ENCODE results near the gene RSPH9. TPM values are rescaled to one million over a fixed set of nuclear protein-coding genes. Genes with fewer than 3 reads are reported as not detected.

The RSPH9 gene
- total and polyA plus RNA-seq, 4 donors: under 0.01 to 0.19 (median 0.12) TPM

DNA sequence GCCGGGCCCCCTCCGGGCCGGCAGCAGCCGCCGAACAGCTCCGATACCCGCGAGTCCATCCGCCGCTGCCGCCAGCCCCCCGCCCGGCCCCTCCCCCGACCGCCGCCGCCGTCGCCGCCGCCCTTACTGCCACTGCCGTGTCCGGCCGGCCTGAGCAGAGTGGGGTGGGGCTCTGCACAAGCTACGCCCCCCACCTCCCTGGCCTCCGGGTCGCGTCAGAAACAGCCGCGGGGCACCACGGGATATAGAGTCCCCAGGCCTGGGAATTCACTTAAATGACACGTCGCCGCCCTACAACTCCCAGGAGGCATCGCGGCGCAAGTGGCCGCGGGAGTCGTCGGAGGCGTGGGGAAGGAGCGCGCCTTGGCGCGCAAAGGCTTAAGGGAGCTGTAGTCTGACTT lies 15.7 kb upstream of the RSPH9 start, which contains the start of gene GTPBP2 (continued):
- peak; percentile 85 for TF ChIP-seq ZBTB33 (IDR thresholded peaks at IDR 0.05)
- TF ChIP-seq, protein P1, sequence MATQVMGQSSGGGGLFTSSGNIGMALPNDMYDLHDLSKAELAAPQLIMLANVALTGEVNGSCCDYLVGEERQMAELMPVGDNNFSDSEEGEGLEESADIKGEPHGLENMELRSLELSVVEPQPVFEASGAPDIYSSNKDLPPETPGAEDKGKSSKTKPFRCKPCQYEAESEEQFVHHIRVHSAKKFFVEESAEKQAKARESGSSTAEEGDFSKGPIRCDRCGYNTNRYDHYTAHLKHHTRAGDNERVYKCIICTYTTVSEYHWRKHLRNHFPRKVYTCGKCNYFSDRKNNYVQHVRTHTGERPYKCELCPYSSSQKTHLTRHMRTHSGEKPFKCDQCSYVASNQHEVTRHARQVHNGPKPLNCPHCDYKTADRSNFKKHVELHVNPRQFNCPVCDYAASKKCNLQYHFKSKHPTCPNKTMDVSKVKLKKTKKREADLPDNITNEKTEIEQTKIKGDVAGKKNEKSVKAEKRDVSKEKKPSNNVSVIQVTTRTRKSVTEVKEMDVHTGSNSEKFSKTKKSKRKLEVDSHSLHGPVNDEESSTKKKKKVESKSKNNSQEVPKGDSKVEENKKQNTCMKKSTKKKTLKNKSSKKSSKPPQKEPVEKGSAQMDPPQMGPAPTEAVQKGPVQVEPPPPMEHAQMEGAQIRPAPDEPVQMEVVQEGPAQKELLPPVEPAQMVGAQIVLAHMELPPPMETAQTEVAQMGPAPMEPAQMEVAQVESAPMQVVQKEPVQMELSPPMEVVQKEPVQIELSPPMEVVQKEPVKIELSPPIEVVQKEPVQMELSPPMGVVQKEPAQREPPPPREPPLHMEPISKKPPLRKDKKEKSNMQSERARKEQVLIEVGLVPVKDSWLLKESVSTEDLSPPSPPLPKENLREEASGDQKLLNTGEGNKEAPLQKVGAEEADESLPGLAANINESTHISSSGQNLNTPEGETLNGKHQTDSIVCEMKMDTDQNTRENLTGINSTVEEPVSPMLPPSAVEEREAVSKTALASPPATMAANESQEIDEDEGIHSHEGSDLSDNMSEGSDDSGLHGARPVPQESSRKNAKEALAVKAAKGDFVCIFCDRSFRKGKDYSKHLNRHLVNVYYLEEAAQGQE (IDR thresholded peaks at IDR 0.05): peak; percentile 8

DNA sequence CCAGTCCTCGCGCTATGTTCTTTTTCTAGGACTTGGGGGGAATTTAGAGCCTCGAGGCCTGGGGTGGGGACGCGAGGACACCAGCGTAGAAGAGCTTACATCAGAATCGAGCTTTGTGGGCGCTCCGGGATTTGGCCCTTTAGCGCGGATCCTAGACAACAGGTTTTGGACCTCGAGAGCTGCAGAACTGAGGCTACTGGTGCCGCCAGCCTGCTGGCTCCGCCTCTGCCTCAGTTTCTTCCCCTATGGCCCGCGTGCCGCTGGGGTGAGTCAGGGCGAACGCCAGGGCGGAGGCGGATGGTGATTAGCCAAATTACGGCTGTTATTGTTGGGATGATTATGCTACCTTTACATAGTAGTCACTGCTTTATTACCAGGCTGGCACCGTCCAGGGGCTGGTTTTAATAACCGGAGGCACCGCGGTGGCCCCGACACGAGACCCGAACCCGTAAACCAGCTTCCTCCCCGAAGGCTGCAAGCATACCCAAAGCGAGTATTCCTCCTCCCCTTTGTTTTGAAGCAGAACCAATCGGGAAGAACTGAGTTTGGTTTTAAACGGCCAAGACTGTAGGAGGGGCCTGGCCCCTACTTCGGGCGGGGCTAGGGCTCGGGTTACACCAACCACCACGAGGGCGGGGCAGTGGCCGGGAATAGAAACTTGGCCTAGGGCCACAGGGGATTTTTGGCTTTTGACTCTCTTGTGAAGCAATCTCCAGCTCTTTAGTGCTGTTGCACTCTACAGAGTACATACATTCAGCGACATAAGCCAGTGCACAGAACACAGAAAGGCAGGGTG lies 15.1 kb upstream of the RSPH9 start:
- H3K4me3 ChIP-seq (ENCODE audit: low read depth in 1 of 3, low read length in 3 of 3): peak overlapping the region; percentile 78 to 91 (median 89)
- peaks cover 0 to 8% (median 5%) of the 10 kb centered on the region in 4 donors for H3K36me3 ChIP-seq (ENCODE audit: control insufficient read depth in 4 of 4, insufficient read depth in 3 of 4, low read depth in 1 of 4, low read length in 3 of 4)
- TF ChIP-seq, protein P2, sequence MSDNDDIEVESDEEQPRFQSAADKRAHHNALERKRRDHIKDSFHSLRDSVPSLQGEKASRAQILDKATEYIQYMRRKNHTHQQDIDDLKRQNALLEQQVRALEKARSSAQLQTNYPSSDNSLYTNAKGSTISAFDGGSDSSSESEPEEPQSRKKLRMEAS (IDR thresholded peaks at IDR 0.05): peak; percentile 71
- TF ChIP-seq RAD21 (IDR thresholded peaks at IDR 0.05) (peak; percentile 4 to 21), SP1 (IDR thresholded peaks at IDR 0.05) (peak; percentile 93), HNF4A (conservative IDR thresholded peaks at IDR 0.05) (peak; percentile 25 to 40), TAF1 (conservative IDR thresholded peaks at IDR 0.05) (peak; percentile 61), FOXA1 (IDR thresholded peaks at IDR 0.05) (peak; percentile 52), ATF3 (IDR thresholded peaks at IDR 0.05) (no peak), CTCF (IDR thresholded peaks at IDR 0.05; ENCODE audit: low read depth, low read length, missing input control) (no peak), EGR1 (IDR thresholded peaks at IDR 0.05; ENCODE audit: low read depth in 2 of 2) (peak in 1 of 2 donors; percentile 45), HNF4G (IDR thresholded peaks at IDR 0.05) (no peak), FOXA2 (IDR thresholded peaks at IDR 0.05) (peak; percentile 14), ZBTB33 (IDR thresholded peaks at IDR 0.05) (peak; percentile 10), YY1 (IDR thresholded peaks at IDR 0.05) (peak; percentile 71), RXRA (IDR thresholded peaks at IDR 0.05) (peak; percentile 43 to 54), JUND (IDR thresholded peaks at IDR 0.05) (peak in 1 of 2 donors; percentile 27), NR2F2 (IDR thresholded peaks at IDR 0.05) (peak; percentile 15), GABPA (IDR thresholded peaks at IDR 0.05 in 1 of 2, conservative IDR thresholded peaks at IDR 0.05 in 1 of 2) (peak in 1 of 2 donors; percentile 31)
- TF ChIP-seq, protein P1 (IDR thresholded peaks at IDR 0.05): peak; percentile 91
- peaks cover 0 to 23% (median 14%) of the 10 kb centered on the region in 4 donors for H3K4me1 ChIP-seq (ENCODE audit: control insufficient read depth in 4 of 4, insufficient read depth in 4 of 4, low read length in 3 of 4)
- no peaks in the 10 kb centered on the region for H3K27me3 ChIP-seq (ENCODE audit: control insufficient read depth in 4 of 4, insufficient read depth in 4 of 4, low read length in 3 of 4)
- H3K9me3 ChIP-seq (ENCODE audit: control insufficient read depth in 4 of 4, low read length in 3 of 4): no peaks in the 10 kb centered on the region
- peak; percentile 94 for DNase-seq (ENCODE audit: low spot score)
- under 1% methylated on average over 41 of the region's 41 CpGs for WGBS
- peak overlapping the region; percentile 97 to 98 for H3K27ac ChIP-seq (ENCODE audit: low read depth in 1 of 2, low read length in 2 of 2)
- peak overlapping the region; percentile 87 for H3K9ac ChIP-seq (ENCODE audit: low read depth in 1 of 2, low read length in 2 of 2)

Measured in liver (tissue), 9 donors.